Activated CD8-positive, alpha-beta memory T cell treated with anti-CD3 and anti-CD28 coated beads for 1 hour (primary cell): ENCODE data around the gene OVCA2.

Source experiments
- DNase-seq, 2 donors: peaks; one replicate each; pipeline ENCODE4 v3.0.0-alpha.2; 2020; ENCODE audit warnings: low read depth in 1 of 2; ENCODE audit errors: extremely low read depth in 1 of 2

The OVCA2 gene

GRCh38 chr17:2082003-2082781 is 40.4 kb downstream of the OVCA2 start:
- no peak for DNase-seq

- no peak for DNase-seq
Observed at GRCh38 chr17:2083613-2084035, 41.8 kb downstream of the OVCA2 start.

DNA sequence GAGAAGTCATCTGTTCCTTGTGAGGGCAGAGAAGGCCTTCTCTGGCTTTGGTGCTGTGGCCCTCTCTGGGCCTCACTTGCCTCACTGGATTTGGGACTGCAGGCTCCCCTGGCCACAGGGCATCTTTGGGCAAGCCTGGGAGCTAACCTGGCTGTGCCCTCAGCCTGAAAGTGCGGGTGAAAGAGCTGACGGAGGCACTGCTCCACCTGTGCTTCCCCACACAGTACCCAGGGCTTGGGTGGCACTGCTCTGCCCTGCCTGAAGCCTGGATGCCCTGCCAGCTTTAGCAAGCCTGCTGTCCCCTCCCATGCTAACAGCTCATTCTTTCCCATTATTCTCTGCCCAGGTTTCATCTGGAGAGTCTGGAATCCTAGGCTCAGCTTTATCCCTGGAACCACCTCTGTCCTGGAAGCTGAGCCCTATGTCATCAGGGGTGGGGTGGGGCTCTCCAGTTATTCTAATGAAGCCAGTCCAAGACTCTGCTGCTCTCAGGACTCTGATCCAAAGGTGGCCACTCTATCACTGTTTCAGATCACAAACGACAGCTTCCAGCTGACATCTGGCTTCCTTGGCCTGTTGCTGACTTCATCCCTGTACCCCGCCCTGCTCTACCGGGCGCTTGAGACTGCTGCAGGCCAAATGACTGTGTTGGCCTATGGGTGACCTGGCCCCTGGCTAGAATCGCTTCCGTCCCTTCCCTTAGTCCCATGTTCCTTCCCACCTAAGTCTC is 42.4 kb downstream of the OVCA2 start:
- no peak for DNase-seq

- no peak for DNase-seq
Observed at GRCh38 chr17:2084766-2085647, 43.2 kb downstream of the OVCA2 start.

DNA sequence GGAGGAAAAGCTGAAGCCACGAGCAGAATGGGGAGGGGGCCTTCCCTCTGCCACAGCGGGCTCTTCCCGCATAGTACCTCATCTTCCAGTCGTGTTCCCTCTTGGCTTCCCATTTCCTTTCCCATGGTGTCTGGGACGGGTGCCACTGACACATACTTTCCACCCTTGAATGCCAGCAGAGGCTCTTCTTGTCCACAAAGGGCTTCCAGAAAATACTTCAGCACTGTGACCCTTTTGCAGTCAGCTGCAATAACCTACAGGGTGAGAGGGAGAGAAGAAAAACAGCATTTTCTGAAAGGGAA is 43.8 kb downstream of the OVCA2 start:
- no peak for DNase-seq

- DNase-seq, result no peak
Observed at GRCh38 chr17:2086306-2086705, 44.5 kb downstream of the OVCA2 start.

DNA sequence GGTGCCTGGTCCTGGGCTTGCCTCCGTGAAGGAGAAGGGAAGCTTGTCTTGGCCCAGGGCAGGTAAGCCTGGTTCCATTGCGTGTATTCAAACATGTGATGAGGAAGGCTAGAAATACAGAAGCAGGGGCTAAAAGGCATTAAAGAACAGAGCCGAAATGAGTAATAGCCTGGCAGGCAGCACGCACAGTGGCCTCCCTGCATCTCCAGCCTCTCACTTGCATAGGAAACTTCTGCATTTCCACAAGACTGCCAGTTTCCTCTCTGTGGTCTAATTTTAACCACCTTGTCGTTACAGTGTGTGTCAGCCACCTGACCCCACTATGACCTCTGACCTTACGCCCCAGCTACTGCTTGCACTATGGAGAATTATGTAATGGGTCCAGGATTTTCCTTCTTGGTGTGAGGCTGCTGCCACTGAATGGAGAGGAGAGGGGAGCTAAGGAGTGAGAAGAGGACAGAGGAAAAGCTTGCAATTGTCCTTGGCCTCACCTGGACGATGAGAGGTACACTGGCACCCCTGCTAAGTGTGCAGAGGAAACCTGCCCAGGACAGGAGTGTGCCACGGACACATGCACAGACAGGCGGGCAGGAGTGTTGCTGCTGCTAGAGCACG is 45.9 kb downstream of the OVCA2 start:
- DNase-seq, result no peak

DNA sequence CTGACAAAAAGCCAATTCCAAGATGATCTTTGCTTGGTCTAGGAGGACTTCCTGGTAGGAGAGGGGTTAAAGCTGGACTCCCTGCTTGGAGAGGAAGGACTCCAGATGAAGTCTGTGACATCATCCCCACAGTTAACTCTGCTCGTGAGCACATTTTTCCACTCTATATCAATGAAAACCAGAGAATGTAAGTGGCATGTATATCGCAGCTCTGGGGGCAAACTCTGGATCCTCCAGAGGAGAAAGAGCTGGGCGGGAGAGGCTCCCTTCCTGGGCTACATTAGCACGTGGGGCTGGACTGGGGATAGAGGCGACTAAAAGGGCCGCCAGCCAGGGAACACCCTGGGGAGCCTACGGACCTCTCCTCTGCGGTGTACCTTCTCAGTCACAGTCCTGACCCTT is 47.2 kb downstream of the OVCA2 start:
- DNase-seq, result no peak

GRCh38 chr17:2090210-2090641 is 48.4 kb downstream of the OVCA2 start:
- DNase-seq, result no peak

DNA sequence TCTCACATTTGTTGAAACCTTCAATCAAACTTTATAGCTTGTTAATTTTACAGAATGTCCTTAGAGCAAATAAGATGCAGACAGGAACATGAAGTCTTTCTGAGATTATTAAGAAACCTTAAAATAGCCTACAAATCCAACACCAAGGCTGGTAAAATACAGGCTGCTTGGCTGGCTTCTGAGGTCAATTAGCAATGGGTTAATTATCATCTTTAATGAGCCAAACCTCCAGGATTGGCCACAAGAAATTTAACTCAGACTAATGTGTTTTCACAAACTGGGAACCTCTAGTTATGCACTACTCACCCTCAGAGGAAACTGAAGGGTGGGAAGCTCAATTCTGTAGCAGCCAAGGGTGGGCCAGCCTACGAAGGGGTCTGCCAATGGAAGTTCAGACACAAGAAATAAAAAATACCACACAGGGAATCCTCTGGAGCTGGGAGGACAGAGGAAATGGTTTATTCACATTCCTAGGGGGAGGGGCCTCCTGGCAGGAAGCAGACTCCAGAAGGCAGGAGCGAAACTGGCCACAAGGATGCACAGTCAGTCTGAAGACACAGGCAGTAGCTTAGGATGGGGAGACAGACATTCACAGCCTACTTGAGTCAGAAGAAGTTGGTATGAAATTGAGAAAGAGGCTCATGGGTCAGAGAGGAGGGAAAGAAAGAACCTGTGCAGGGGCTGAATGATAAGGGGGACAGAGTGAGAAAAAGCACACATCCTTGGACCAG is 49.1 kb downstream of the OVCA2 start:
- DNase-seq, result no peak

DNA sequence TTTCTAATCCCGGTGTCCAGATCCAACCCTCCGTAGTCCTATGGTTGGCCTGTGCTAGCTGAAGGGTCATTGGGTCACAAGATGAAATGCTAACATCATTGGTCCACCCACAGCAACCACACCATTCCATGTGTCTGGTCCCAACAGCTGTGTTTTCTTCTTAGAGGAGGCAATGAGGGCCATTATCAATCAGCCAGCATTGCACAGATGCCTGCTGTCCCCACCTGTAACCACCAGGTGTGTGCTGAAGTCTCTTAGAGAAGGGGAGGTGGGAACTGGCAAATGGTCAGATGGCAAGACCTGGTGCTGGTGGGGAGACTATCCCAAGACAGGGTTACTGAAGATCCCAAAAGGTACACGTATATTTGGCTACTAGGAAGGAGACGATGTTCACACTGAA is 50.4 kb downstream of the OVCA2 start:
- no peak for DNase-seq
